Natural killer cell treated with Interleukin-12 subunit alpha and Interleukin-12 subunit beta and Interleukin-15 and Interleukin-18, amount 100 ng/mL, for 72 hours (primary cell): ENCODE data around the gene HACE1. TPM values are rescaled to one million over a fixed set of nuclear protein-coding genes. Genes with fewer than 3 reads are reported as not detected.

ENCODE experiments used
- ATAC-seq, 2 donors: fragments of 150-1000 bp; cut with Tn5 transposase in 1 of 2; sonication (Bioruptor Pico), chemical (Tn5 transposase) in 1 of 2; 2 replicates each; pipeline ENCODE4 v1.10.0; 2021
- DNase-seq: peaks from one replicate; pipeline ENCODE4 v3.0.0; 2022; ENCODE audit warnings: low spot score
- H3K27ac Mint-ChIP-seq, 2 donors: 1 replicate in 1 of 2; 2 replicates in 1 of 2; pipeline ENCODE4 v1.8.0; 2022; ENCODE audit warnings: mixed read lengths in 2 of 2, mild to moderate bottlenecking in 1 of 2, moderate library complexity in 1 of 2
- H3K27me3 Mint-ChIP-seq, 2 donors: 1 replicate in 1 of 2; 2 replicates in 1 of 2; pipeline ENCODE4 v1.8.0; 2022; ENCODE audit warnings: mixed read lengths in 2 of 2
- H3K36me3 Mint-ChIP-seq: one replicate; pipeline ENCODE4 v1.8.0; 2022; ENCODE audit warnings: mixed read lengths
- H3K4me1 Mint-ChIP-seq, 2 donors: 1 replicate in 1 of 2; 2 replicates in 1 of 2; pipeline ENCODE4 v1.8.0; 2022; ENCODE audit warnings: low read depth in 2 of 2, mixed read lengths in 2 of 2, mild to moderate bottlenecking in 1 of 2
- H3K4me3 Mint-ChIP-seq: one replicate; pipeline ENCODE4 v1.8.0; 2022; ENCODE audit warnings: mixed read lengths
- H3K9me3 Mint-ChIP-seq: 2 replicates; pipeline ENCODE4 v1.8.0; 2022; ENCODE audit warnings: mixed read lengths
- total RNA-seq, 2 donors: library from RNA; stranded (reverse); gene quantifications; one replicate each; pipeline ENCODE4 v1.2.3, GENCODE V29; 2022

The HACE1 gene
- total RNA-seq, 2 donors from 2014 or later = 14.1 to 16.8 TPM

- Mint-ChIP-seq H3K27me3 (no peaks in the 10 kb centered on the region), H3K27ac (peak overlapping the region; percentile 45 to 54), H3K4me1 (peaks cover 17 to 23% of the 10 kb centered on the region in 2 donors), H3K36me3 (peaks cover 6% of the 10 kb centered on the region), H3K4me3 (peak overlapping the region; percentile 55), H3K9me3 (no peaks in the 10 kb centered on the region)
- ATAC-seq (peak; percentile 80 to 83), DNase-seq (no peak)
Observed at GRCh38 chr6:104705095-104705707, 154.5 kb downstream of the HACE1 start.

DNA sequence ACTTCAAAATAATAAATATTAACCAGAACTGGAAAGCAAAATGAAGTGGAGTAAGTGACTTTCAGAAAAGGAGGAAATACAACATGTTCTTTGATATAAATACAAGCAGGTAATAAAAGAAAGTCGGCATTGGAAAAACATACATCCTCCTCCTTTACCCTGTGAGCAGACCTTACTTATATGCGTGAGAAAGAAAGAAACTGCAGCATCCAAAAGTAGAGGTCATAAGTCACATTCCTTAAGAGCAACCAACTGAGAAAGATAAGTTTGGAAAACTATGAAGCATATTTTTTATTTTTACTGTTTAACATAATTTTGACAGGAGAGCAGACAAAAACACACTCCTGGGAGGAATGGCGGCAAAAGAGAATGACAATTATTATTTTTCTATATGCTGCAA lies 155.5 kb downstream of the HACE1 start:
- DNase-seq = no peak
- Mint-ChIP-seq H3K36me3 (peaks cover 6% of the 10 kb centered on the region), H3K9me3 (no peaks in the 10 kb centered on the region), H3K4me3 (peak overlapping the region; percentile 55), H3K27me3 (no peaks in the 10 kb centered on the region), H3K4me1 (peaks cover 17 to 23% of the 10 kb centered on the region in 2 donors), H3K27ac (no peak overlapping the region)
- ATAC-seq = no peak

- H3K36me3 Mint-ChIP-seq = peaks cover 6% of the 10 kb centered on the region
- H3K27me3 Mint-ChIP-seq = no peaks in the 10 kb centered on the region
- peaks cover 17 to 23% of the 10 kb centered on the region in 2 donors for H3K4me1 Mint-ChIP-seq
- no peak overlapping the region for H3K4me3 Mint-ChIP-seq
- no peak for ATAC-seq
- no peak overlapping the region for H3K27ac Mint-ChIP-seq
- no peaks in the 10 kb centered on the region for H3K9me3 Mint-ChIP-seq
- DNase-seq = no peak
Observed at GRCh38 chr6:104702126-104702841, 157.4 kb downstream of the HACE1 start.

- H3K4me1 Mint-ChIP-seq = peaks cover 15 to 16% of the 10 kb centered on the region in 2 donors
- no peak overlapping the region for H3K27ac Mint-ChIP-seq
- DNase-seq (no peak), ATAC-seq (no peak)
- no peaks in the 10 kb centered on the region for H3K9me3 Mint-ChIP-seq
- H3K27me3 Mint-ChIP-seq = no peaks in the 10 kb centered on the region
- no peak overlapping the region for H3K4me3 Mint-ChIP-seq
- no peaks in the 10 kb centered on the region for H3K36me3 Mint-ChIP-seq
Observed at GRCh38 chr6:104700371-104701185, 159.1 kb downstream of the HACE1 start.

DNA sequence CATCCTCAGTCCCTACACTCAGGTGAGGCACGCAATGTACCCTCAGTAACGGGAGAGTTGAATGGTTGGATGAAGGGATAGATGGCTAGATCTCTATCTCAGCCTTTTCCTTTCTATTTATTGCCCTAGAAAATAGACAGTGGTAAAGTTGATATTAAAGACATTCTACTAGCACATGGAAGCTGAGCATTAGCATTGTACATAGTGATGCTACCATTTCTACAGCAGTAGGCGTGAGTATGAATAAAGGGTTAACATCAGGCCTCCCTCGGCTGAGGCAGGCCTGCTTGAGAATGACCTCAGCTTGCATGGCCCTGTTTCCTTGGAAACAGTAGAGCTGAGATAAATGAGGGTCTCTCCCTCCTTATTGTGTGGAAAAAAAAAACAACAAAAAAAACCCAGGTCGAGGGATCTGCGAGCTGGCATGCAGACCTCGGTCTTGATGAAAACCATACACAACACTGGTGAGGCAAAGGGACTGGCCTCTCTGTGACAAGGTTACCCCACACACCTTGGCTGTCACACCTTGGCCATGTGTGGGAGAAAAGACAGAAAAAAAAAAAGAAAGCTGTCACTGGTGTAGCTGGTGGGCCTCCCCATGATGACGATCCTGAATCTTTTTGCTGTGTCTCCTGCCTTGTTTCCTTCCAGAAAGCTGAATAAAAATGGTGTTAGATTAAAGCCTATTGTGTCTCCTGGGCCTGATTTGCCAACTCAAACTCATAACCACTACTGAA lies 160.0 kb downstream of the HACE1 start:
- Mint-ChIP-seq H3K9me3 (no peaks in the 10 kb centered on the region), H3K27ac (no peak overlapping the region), H3K36me3 (no peaks in the 10 kb centered on the region), H3K4me1 (peaks cover 7 to 8% of the 10 kb centered on the region in 2 donors), H3K4me3 (no peak overlapping the region), H3K27me3 (no peaks in the 10 kb centered on the region)
- ATAC-seq (no peak), DNase-seq (no peak)

DNA sequence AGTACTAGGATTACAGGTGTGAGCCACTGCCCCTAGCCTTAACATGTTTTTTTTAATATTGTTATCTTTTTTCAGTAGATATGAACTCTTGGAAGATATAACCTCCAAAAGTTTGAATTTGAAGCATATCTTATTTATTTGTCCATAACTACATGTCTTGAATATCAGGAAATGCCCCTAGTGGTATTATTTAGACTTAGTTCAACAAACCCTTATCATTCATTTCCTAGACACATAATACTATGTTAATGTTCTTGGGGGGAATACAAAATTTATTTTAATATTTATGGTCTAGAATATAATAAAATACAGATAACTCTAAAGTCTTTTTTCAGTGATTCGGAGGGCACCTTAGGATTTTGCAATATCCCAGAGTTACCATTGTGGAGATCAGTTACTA lies 160.7 kb downstream of the HACE1 start:
- Mint-ChIP-seq H3K27ac (no peak overlapping the region), H3K9me3 (no peaks in the 10 kb centered on the region), H3K36me3 (no peaks in the 10 kb centered on the region), H3K27me3 (no peaks in the 10 kb centered on the region), H3K4me1 (peaks cover 2% of the 10 kb centered on the region in 2 donors), H3K4me3 (no peak overlapping the region)
- no peak for DNase-seq
- ATAC-seq = no peak

- Mint-ChIP-seq H3K4me3 (no peak overlapping the region), H3K36me3 (no peaks in the 10 kb centered on the region), H3K27ac (no peak overlapping the region), H3K9me3 (no peaks in the 10 kb centered on the region), H3K4me1 (peaks cover 0 to 6% of the 10 kb centered on the region in 2 donors), H3K27me3 (no peaks in the 10 kb centered on the region)
- ATAC-seq = no peak
- DNase-seq = no peak
Observed at GRCh38 chr6:104692008-104692407, 167.7 kb downstream of the HACE1 start.

- ATAC-seq (no peak), DNase-seq (no peak)
- Mint-ChIP-seq H3K9me3 (no peaks in the 10 kb centered on the region), H3K27me3 (no peaks in the 10 kb centered on the region), H3K36me3 (no peaks in the 10 kb centered on the region), H3K4me3 (no peak overlapping the region), H3K4me1 (peaks cover 0 to 6% of the 10 kb centered on the region in 2 donors), H3K27ac (no peak overlapping the region)
Observed at GRCh38 chr6:104689551-104690205, 170.0 kb downstream of the HACE1 start.

GRCh38 chr6:104688283-104688969 lies 171.3 kb downstream of the HACE1 start:
- no peaks in the 10 kb centered on the region for H3K27me3 Mint-ChIP-seq
- peak in 1 of 2 donors; percentile 46 for ATAC-seq
- peak overlapping the region; percentile 0 for H3K4me3 Mint-ChIP-seq
- no peaks in the 10 kb centered on the region for H3K36me3 Mint-ChIP-seq
- DNase-seq = no peak
- peak overlapping the region in 1 of 2 donors; percentile 28 for H3K27ac Mint-ChIP-seq
- H3K4me1 Mint-ChIP-seq = no peaks in the 10 kb centered on the region
- no peaks in the 10 kb centered on the region for H3K9me3 Mint-ChIP-seq

GRCh38 chr6:104686550-104687175 lies 173.1 kb downstream of the HACE1 start:
- ATAC-seq (no peak), DNase-seq (no peak)
- Mint-ChIP-seq H3K4me1 (peaks cover 4 to 7% of the 10 kb centered on the region in 2 donors), H3K36me3 (no peaks in the 10 kb centered on the region), H3K9me3 (no peaks in the 10 kb centered on the region), H3K27me3 (no peaks in the 10 kb centered on the region), H3K4me3 (no peak overlapping the region), H3K27ac (no peak overlapping the region)

GRCh38 chr6:104685871-104686549 lies 173.7 kb downstream of the HACE1 start:
- no peaks in the 10 kb centered on the region for H3K9me3 Mint-ChIP-seq
- no peaks in the 10 kb centered on the region for H3K36me3 Mint-ChIP-seq
- no peak overlapping the region for H3K4me3 Mint-ChIP-seq
- no peak for DNase-seq
- H3K4me1 Mint-ChIP-seq = peaks cover 4 to 7% of the 10 kb centered on the region in 2 donors
- no peak for ATAC-seq
- no peaks in the 10 kb centered on the region for H3K27me3 Mint-ChIP-seq
- no peak overlapping the region for H3K27ac Mint-ChIP-seq

DNA sequence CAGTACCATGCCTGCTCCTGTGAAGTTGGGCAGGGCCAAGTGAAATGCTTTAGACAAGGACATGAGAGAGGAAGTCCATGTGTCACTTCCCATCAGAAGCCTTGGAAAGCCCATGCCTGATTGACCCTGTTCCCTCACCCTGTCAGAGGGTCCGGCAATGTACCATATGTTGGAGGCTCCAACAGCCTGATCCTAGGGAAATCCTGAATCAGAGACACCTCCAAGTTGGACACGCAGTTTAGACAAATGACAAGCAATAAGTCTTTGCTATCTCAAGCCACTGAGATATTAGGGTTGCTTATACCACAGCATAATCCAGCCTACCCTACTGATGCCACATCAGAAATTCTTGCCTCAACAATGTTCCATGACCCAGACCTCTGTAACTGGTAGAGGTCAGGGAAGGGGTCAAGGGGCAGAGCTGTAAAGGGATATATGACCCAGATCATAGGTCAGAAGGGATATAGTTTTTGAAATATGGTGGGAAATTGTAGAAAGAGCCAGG lies 174.8 kb downstream of the HACE1 start:
- H3K4me3 Mint-ChIP-seq = no peak overlapping the region
- H3K9me3 Mint-ChIP-seq = no peaks in the 10 kb centered on the region
- H3K27ac Mint-ChIP-seq = no peak overlapping the region
- DNase-seq = no peak
- no peaks in the 10 kb centered on the region for H3K27me3 Mint-ChIP-seq
- no peaks in the 10 kb centered on the region for H3K36me3 Mint-ChIP-seq
- peak in 1 of 2 donors; percentile 41 for ATAC-seq
- H3K4me1 Mint-ChIP-seq = peaks cover 4 to 7% of the 10 kb centered on the region in 2 donors
